GM19023 (cell line): ENCODE data around the gene FNIP2.
A peak's percentile ranks its signal among the peaks of the same experiment; 100 is the strongest.

Experiments used
- ATAC-seq: cut with Tn5 transposase; IDR thresholded peaks from one replicate; pipeline ENCODE4 v1.9.1; 2021; ENCODE audit warnings: mild to moderate bottlenecking, moderate library complexity; ENCODE audit not compliant: unreplicated experiment

The FNIP2 gene

DNA sequence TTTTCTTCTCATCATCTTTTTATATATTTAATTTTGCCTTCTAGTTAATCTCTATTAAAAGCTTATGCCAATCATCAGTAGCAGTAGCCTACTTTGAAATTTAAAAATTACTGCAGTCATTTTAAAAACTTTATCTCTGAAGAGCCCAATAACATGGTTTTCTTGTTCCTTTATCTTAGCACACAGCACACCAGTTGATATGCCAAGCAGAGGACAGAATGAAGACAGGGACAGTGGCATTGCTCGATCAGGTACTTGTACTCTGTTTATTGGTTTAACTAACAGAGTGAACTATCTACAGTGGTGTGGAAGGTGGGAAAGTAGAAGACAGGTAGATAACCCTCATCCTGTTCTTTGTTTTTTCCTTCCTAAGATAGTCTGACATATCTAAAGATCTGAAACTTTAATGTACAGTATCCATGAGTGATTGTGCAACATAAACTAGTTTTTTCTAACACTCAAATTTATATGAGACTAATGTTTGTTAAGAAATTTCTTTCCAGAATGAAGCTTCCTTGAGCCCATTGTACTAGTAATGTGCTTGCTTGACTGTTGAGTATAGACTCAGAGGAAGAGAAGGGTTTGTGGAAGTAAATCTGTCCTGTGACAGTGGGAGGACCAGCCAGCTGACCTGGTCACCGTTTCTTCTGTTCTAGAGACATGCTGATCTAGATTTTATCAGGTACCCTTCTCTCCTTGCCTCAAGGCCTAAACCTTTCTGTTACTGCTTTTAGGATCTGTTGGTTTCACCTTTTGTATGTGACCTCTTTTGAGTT is 66.6 kb downstream of the FNIP2 start:
- no peak for ATAC-seq

DNA sequence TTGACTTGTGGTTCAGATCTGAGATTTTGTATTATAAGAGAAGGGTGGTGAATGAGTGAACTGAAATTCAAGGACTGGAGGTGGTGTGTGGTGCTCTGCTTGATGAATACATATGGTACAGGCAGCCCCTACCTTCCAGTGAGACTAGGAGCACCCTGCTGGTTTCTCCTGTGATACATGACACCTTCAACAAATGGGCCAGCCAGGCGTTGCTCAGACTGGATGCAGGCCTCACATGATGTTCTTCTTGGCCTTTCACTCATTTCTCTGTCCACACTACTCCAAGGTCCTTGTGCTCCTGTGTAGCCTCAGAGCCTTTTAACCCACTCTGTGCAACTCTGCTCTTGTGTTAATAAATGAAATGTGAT is 67.2 kb downstream of the FNIP2 start:
- no peak for ATAC-seq

DNA sequence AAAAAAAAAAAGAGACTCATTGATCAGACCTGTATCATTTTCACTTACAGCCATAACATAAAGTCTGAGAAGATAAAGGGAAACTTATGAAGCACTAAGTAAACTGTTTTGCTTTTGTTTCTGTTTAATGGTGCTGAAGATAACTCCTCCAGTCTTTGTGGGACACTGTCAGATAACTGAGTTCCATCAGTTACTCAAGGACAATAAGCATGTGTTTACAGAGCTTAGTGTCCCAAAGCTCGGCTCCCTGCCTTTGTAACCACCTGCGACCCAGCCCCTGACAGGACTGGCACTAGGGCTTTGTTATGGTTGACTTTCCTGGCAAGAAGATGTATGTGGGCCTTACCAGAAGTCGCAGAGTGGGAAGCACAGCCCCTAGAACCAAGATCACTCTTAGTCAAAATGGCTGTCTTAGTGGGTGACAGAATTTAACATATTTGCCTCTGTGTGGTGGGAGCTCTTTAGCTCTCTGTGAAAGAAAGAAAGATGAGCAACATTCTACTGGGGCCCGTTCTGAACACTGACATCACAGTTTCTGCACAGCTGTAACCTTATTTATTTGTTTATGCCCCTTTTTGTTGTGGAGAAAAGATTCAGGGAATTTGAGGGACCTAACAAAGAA is 68.1 kb downstream of the FNIP2 start:
- ATAC-seq = no peak

DNA sequence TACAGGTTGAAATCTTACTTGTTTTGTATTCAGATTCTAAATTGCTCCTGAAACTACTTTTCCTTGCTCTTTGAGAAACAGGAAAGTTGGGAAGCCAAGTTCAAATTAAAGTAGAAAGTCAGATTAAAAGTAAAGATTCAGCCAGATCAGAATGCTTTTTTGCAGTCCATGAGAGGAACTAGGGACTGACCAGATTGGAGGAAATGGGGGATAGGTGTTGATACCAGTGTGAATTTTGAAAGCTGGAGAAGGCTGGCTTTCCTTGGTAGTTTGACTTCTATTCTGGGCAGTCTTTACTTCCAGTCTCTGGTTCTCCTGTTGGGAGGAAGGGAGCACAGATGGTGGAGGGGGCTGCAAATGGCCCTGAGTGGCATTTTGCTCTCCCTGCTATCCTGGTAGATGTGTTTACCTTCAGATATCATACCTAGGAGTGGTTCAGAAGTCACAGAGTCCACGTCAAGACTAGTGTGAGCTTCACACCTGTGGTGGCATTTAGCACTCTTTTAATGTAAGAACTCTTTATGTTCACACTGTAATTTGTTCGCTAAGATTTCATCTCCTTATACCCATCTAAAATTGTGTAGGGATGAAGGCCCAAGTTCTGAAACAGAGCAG is 68.8 kb downstream of the FNIP2 start:
- no peak for ATAC-seq

DNA sequence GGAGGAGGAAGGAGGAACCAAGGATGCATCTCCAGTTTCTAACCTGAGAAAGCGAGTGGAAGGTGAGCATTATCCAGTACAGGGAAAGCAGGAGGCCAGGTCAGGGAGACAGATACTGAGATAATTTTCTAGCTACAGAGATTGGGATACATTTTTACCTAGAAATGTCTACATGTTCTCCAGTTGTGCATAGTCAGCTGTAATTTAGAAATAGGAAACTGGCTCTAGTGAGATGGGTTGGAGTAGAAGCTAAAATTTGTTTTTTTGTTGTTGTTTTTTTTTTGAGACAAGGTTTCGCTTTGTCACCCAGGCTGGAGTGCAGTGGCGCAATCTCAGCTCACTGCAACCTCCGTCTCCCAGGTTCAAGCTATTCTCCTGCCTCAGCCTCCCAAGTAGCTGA is 71.3 kb downstream of the FNIP2 start:
- ATAC-seq = no peak

DNA sequence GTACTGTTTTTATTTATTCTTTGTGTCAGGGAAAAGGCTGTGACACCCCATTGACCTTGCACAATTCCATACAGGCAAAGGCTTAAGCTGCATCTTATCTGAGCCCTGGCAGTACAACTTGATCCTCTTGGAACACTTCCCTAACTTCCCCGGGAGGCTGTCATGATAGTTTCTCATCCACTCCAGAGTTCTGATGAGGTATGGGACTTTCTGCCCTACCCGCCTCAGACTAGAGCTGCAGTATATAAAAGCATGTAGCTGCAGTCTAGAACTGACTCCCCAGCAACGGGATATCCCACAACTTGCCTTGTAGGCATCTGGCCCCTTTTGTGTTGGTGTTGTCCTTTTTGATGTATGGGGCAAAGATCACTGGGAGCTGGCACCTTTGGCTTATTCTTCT is 72.7 kb downstream of the FNIP2 start:
- ATAC-seq = no peak

DNA sequence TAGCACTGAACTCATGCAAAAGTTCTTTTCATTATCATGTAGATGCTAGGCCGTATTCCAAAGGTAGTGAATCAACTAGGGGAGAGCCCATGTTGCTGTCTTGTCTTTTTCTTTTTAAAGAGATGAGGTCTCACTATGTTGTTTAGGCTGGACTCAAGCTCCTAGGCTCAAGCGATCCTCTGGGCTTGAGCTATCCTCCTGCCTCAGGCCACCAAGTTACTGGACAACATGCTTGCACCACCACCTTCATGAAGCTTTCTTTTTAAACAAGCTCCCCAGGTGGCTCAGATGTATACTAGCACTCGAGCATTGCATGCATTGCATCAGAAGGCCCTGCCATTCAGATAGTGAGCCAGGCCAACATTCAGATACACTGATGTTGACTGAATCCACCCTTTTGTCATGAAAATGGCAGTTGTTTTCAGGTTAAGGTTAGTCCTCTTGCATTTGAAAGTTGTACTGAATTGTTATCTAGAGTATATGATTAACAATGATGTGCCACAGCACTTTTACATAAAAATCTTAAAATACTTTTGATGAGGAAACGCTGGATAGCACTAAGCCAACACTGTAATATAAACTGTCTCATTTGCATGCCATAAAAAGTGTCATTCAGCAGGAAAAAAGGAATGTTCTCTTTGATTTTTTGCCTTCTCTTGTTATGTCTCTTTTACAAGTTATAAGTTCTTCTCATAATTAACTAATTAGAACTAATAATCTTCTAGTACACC is 76.7 kb downstream of the FNIP2 start:
- no peak for ATAC-seq

DNA sequence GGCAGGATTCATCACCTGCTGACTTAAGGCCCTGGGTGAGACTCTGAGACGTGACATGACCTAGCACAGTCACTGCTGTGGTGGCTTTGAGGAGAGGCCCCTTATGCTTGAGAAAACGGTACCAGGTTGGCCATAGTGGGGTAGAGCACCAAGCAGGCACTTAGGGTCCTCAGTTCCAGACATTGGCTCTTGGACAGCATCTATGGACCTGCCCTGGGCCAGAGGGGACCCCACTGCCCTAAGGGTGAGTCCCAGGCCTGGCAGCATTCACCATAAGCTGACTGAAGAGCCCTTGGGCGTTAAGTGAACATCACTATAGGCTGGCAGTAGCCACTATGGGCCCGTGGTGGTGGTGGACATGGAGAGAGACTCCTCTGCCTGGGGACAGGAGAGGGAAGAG is 78.7 kb downstream of the FNIP2 start:
- ATAC-seq = no peak

DNA sequence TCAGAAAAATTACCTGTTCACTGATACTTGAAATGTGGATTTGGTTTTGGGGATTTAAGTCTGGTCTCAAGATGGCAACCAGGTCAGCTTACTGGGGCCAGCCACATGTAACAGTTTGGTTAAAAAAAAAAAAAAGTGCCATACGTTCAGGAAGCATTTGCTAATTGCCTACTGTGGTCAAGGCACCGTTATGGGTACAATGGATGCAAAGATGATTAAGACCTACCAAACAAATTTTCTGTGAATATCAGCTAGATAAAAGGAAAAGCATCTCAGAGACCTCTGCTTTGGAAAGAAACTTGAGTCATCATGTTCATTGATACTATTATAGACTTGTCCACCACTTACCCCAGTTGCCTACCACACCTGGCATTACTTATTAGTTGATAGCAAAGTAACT is 80.9 kb downstream of the FNIP2 start:
- no peak for ATAC-seq

DNA sequence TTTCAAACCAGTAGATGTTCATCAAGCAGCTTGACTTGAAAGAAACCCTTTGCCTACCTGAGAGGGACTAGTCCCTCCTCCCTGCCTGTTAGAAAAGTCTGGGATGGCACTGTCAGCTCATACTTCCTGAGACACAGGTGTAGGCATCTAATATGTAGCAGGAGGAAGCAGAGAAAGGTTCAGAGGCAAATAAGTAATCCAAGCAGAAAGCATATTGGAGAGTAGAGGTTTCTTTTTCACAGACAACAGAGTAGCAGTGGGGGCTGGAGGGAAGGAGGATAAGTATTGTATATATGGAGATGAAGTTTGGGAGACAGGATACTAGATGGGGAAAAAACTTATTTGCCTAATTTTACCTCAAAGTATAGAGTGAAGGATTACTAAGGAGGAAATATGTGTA is 81.5 kb downstream of the FNIP2 start:
- ATAC-seq = no peak

DNA sequence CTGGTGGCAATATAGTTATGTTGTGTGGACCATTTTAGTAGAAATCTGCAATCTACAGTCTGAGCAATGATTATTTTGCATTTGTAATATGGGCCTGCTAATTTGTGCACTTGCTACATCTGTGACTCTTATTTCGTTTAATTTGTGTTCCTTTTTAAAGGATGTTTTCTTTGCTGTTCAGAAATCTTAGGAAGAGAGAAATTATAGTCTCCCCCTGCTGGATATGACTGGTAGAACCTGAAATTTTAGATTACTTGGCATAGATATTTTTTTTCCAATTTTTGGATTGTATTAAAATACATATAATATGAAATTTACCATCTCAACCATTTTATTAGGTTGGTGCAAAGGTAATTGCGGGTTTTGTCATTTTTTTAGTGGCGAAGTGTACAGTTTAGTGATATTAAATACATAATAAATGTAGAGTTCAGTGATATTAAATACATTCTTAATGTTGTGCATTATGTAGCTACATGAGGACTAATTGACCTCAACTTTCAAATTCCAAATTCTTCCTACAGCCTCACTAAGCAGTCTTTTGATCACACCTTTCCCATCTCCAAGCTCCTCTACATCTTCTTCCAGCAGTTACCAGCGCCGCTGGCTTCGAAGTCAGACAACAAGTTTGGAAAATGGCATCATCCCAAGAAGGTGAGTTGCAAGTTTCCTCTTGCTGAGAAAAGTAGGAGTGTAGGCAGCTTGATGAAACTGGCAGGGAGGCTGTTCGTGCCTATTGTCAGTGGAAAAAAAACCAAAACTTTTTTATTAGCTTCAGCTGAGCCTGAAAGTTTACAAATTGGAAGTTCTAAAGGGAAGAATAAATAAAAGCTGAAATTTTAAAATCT is 82.2 kb downstream of the FNIP2 start:
- ATAC-seq = no peak

DNA sequence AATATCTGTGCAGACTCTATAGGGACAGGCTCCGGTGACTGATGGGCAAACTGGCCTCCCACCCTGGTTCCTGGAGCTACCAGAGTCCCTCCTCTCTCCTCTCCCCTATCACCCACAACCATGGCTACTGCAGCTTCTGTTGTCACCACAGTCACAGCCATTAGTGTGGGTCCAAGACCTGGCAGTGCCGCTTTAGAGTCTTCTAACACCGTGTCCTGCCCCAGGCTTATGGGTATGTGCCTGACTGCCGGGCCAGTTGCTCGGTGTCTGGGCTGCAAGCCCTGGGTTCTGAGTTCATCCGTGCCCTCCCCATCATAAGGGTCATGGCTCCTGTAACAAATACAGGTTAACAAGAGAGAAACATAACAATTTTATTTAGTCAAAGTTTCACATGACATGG is 85.4 kb downstream of the FNIP2 start:
- ATAC-seq = no peak

DNA sequence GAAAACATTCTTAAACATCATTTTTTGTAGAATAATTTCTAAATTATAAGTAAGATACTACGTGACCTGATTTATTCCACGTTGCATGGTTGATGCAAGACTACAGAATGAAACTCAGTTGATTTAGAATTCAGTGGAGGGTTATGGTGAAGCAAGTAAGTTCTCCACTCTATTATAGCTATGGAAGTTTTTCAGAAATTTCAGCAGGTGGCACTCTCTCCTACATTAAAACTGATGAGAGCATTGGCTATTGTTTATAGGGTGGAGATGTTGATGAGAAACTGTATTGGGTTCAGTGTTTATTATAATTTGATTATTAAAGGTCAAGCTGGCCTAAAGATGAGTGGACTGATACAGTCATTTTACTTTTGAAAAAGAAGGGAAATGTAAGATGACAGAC is 88.0 kb downstream of the FNIP2 start:
- ATAC-seq = no peak

DNA sequence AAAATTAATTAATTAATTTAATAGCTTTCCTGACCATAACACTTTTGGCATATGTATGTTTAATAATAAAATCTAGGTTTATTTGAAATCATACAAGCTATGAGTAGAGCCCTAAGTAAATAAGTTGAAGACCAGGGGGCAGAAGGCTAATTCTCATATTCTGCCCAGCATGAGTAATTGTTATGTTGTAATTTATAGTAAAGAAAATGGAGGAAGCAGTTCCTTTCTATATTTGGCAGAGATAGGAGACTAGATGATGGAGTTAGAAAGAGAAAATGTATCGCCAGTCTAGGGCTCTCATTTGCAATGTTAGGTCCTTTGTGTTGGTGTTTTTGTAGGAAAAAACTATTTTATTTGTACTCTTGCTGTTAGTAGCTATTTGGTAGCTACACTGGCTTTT is 89.1 kb downstream of the FNIP2 start:
- no peak for ATAC-seq

DNA sequence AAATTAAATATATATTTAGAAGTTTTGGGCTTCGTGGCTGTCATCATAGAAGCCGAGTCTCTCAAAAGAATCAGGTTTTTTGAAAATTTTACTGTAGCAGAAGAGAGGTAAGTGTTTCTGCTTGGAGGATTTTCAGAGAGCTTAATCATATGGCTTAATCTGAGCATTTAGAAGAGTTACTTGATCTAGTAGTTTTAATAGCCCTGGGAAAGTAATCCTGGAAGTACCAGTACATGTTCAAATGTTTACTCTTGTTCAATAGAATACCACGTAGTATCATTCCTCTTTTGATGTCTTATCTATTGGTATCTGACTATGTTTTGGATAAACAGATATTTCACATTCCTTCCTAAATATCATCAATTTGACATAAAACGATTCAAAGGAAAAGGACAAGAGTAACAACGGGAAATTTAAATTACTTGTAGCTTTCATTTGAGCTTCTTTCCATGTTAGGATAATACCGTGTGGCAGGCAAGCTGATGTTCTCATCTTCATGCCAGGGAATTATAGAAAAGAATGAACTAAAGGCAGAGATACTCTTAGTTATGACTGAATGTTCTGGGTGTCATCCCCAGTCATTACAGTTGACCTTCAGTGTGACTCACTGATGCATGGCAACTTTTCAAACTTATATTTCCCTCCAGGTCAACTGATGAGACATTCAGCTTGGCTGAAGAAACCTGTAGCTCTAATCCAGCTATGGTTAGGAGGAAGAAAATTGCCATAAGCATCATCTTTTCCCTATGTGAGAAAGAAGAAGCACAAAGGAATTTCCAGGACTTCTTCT is 89.8 kb downstream of the FNIP2 start:
- no peak for ATAC-seq

DNA sequence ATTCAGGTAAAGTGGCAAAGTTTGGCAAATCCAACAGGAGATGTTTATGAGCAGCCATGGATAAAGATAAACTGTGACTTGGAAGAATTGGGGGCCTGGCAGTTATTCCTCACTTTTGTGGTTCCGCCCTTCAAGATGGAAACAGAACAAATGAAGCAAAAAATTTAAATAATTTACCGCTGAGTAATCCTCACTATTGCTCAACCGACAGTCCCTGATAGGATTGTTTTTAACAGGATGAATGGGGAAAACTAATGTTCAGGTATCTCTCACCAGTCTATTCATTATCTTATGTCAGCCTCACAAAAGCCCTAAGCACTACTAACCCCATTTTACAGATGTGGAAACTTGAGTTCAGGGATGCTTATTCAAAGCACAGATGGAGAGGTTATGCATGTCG is 90.8 kb downstream of the FNIP2 start:
- no peak for ATAC-seq

DNA sequence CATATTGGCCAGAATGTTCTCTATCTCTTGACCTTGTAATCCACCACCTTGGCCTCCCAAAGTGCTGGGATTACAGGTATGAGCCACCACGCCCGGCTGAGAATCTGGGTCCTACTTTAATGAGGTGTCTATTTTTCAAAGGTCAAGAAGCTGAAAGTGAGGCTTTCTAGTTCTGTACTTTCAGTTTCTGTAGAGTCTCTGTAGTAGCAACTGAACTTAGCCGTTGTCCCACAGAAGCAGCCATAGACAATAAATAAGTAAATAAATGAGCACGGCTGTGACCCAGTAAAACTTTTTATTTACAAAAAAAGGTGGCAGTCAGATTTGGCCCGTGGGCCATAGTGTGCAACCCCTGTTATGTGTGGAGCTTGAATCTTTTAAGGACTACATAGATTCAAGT is 92.0 kb downstream of the FNIP2 start:
- peak; percentile 84 for ATAC-seq

DNA sequence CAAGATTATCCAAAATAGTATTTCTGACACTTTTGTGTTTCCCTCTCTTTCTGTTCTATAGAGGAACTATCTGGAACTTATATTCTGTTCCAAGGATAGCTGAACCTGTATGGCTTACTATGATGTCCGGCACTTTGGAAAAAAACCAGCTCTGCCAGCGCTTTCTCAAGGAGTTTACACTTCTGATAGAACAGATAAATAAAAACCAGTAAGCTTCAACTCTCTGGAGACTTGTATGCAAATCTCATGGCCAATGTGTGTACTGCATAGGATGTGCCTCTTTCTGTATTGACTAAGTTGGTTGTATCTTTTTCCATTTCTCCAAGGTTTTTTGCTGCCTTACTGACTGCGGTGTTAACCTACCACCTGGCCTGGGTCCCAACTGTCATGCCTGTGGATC is 92.5 kb downstream of the FNIP2 start:
- peak; percentile 47 for ATAC-seq

DNA sequence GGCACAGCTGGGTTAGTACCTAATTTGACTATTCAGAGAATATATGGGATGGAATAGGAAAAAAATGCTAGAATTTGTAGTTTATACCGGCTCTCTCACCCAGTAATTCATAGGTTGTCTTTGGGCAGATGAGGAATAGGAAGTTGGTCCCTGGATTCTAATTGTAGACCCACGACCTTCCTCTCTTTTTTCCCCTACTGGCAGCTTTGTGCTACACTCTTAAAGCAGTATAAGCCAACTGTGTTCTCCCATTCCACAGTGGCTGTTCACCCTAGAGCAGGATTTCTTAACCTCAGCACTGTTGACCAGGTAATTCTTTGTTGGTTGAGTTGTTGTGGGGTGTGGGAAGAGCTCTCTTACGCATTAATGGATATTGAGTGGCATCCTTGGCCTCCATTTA is 92.9 kb downstream of the FNIP2 start:
- no peak for ATAC-seq

DNA sequence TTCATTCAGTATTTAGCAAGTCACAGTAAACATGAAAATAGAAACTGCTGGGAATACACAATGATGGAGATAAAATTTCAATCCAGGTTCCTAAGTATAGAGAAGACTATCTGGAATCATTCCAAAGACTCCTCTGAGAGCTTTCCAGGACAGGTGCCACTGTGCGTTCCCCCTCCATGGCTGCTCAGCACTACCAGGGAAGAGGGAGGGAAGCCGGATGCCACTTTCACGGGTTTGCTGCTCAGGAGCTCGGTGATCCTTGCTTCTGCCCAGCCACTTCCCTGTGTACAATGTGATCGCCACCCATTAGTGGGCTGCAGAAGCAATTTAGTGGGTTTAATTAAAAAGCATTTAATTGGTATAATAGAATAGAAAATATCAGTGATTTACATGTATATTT is 94.5 kb downstream of the FNIP2 start:
- no peak for ATAC-seq
